Measurements from ENCODE around the gene ACACB. TPM values are rescaled to one million over a fixed set of nuclear protein-coding genes. Genes with fewer than 3 reads are reported as not detected.

Gene ACACB
- total and polyA plus RNA-seq, 7 donors: 5.3 to 295 (median 116) TPM

- H3K9me3 ChIP-seq: no peaks in the 10 kb centered on the region
- no peak overlapping the region for H3K27ac ChIP-seq
- intact Hi-C loops (cut with DNase I): no loop called here
- WGBS, 2 donors: 69 to 86% methylated on average over 4 of the region's 4 CpGs
- no peaks in the 10 kb centered on the region for H3K27me3 ChIP-seq
- TF ChIP-seq POLR2A (IDR thresholded peaks at IDR 0.05) (no peak), EP300 (IDR thresholded peaks at IDR 0.05) (no peak), POLR2AphosphoS5 (IDR thresholded peaks at IDR 0.05) (no peak)
- TF ChIP-seq, protein P1, sequence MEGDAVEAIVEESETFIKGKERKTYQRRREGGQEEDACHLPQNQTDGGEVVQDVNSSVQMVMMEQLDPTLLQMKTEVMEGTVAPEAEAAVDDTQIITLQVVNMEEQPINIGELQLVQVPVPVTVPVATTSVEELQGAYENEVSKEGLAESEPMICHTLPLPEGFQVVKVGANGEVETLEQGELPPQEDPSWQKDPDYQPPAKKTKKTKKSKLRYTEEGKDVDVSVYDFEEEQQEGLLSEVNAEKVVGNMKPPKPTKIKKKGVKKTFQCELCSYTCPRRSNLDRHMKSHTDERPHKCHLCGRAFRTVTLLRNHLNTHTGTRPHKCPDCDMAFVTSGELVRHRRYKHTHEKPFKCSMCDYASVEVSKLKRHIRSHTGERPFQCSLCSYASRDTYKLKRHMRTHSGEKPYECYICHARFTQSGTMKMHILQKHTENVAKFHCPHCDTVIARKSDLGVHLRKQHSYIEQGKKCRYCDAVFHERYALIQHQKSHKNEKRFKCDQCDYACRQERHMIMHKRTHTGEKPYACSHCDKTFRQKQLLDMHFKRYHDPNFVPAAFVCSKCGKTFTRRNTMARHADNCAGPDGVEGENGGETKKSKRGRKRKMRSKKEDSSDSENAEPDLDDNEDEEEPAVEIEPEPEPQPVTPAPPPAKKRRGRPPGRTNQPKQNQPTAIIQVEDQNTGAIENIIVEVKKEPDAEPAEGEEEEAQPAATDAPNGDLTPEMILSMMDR (IDR thresholded peaks at IDR 0.05): no peak
- peak; percentile 32 for DNase-seq
- no peaks in the 10 kb centered on the region for H3K4me1 ChIP-seq
- peaks cover 63 to 95% (median 85%) of the 10 kb centered on the region in 4 donors for H3K36me3 ChIP-seq
- no peak overlapping the region for H3K4me3 ChIP-seq
These were observed 122.8 kb downstream of the ACACB start for GRCh38 chr12:109239179-109239578.

- no peak overlapping the region for H3K4me3 ChIP-seq
- no peaks in the 10 kb centered on the region for H3K9me3 ChIP-seq
- no peak overlapping the region for H3K27ac ChIP-seq
- H3K27me3 ChIP-seq: no peaks in the 10 kb centered on the region
- TF ChIP-seq, protein P1 (IDR thresholded peaks at IDR 0.05): no peak
- DNase-seq: peak; percentile 62
- 91 to 94% methylated on average over 11 of the region's 11 CpGs for WGBS, 2 donors
- intact Hi-C loops (cut with DNase I): no loop called here
- no peaks in the 10 kb centered on the region for H3K4me1 ChIP-seq
- peaks cover 64 to 95% (median 87%) of the 10 kb centered on the region in 4 donors for H3K36me3 ChIP-seq
These were observed 123.3 kb downstream of the ACACB start for GRCh38 chr12:109239691-109240090.

GRCh38 chr12:109240365-109240764 is 124.0 kb downstream of the ACACB start:
- intact Hi-C loops (cut with DNase I): no loop called here
- H3K4me3 ChIP-seq: no peak overlapping the region
- H3K27ac ChIP-seq: no peak overlapping the region
- peaks cover 69 to 95% (median 85%) of the 10 kb centered on the region in 4 donors for H3K36me3 ChIP-seq
- H3K9me3 ChIP-seq: no peaks in the 10 kb centered on the region
- no peaks in the 10 kb centered on the region for H3K4me1 ChIP-seq
- H3K27me3 ChIP-seq: no peaks in the 10 kb centered on the region
- WGBS, 2 donors: 93 to 94% methylated on average over 2 of the region's 2 CpGs
- peak; percentile 12 for DNase-seq
- TF ChIP-seq, protein P1 (IDR thresholded peaks at IDR 0.05): no peak
- TF ChIP-seq EP300 (IDR thresholded peaks at IDR 0.05) (no peak), POLR2A (IDR thresholded peaks at IDR 0.05) (no peak)

GRCh38 chr12:109241936-109242335 is 125.5 kb downstream of the ACACB start:
- peaks cover 75 to 95% (median 86%) of the 10 kb centered on the region in 4 donors for H3K36me3 ChIP-seq
- intact Hi-C loops (cut with DNase I): no loop called here
- TF ChIP-seq POLR2AphosphoS5 (IDR thresholded peaks at IDR 0.05): no peak
- TF ChIP-seq, protein P1 (IDR thresholded peaks at IDR 0.05): no peak
- no peak for TF ChIP-seq EP300 (IDR thresholded peaks at IDR 0.05)
- no peak for TF ChIP-seq POLR2A (IDR thresholded peaks at IDR 0.05)
- WGBS, 2 donors: 90 to 93% methylated on average over 5 of the region's 5 CpGs
- H3K27ac ChIP-seq: no peak overlapping the region
- no peaks in the 10 kb centered on the region for H3K9me3 ChIP-seq
- no peaks in the 10 kb centered on the region for H3K27me3 ChIP-seq
- H3K4me1 ChIP-seq: no peaks in the 10 kb centered on the region
- peak; percentile 32 for DNase-seq
- no peak overlapping the region for H3K4me3 ChIP-seq

DNA sequence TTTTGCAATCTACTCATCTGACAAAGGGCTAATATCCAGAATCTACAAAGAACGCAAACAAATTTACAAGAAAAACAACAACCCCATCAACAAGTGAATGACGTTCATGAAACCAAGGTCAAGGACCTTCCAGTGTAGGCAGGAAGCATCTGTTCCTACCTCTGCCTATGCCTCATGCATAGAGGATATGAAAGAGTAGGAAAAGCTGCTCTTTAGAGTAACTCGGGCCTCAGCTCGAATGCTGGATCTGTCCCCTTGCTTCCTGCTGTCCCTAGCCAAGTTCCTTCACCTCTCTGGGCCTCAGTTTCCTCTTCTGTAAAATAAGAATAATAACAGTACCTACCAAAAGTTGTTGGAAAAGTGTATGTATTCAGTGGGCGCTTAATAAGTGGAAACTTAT is 127.7 kb downstream of the ACACB start:
- Histone ChIP-seq H3K4me3 (no peak overlapping the region), H3K36me3 (peaks cover 73 to 97% (median 83%) of the 10 kb centered on the region in 4 donors), H3K27me3 (no peaks in the 10 kb centered on the region), H3K4me1 (no peaks in the 10 kb centered on the region), H3K27ac (no peak overlapping the region), H3K9me3 (no peaks in the 10 kb centered on the region)
- intact Hi-C loops (cut with DNase I): no loop called here
- TF ChIP-seq POLR2AphosphoS5 (IDR thresholded peaks at IDR 0.05) (no peak), EP300 (IDR thresholded peaks at IDR 0.05) (no peak), POLR2A (IDR thresholded peaks at IDR 0.05) (no peak)
- TF ChIP-seq, protein P1 (IDR thresholded peaks at IDR 0.05): no peak
- DNase-seq: no peak
- 86% methylated on average over 5 of the region's 5 CpGs for WGBS, 2 donors
